Measurements from ENCODE around the gene FAM240B.

Gene FAM240B

GRCh38 chr9:38656896-38657295, 63.0 kb downstream of the FAM240B start:
- no peak overlapping the region for H3K4me3 ChIP-seq (IDR thresholded peaks at IDR 0.05; ENCODE audit: insufficient read depth, low read depth, low read length)
- no peak for TF ChIP-seq CTCF (conservative IDR thresholded peaks at IDR 0.05; ENCODE audit: low read depth, low read length)
- H2AFZ ChIP-seq (ENCODE audit: low read depth), result no peak overlapping the region
- no peaks in the 10 kb centered on the region for H4K20me1 ChIP-seq (ENCODE audit: insufficient read depth)
- H3K27me3 ChIP-seq (ENCODE audit: insufficient read depth, low read depth), result no peaks in the 10 kb centered on the region
- no peak overlapping the region for H3K27ac ChIP-seq
- H3K4me2 ChIP-seq, result no peak overlapping the region
- no peaks in the 10 kb centered on the region for H3K4me1 ChIP-seq (ENCODE audit: low read depth, poor library complexity, severe bottlenecking)
- H3K79me2 ChIP-seq (ENCODE audit: insufficient read depth, low read depth), result no peaks in the 10 kb centered on the region
- H3K9ac ChIP-seq, result no peak overlapping the region
- H3K36me3 ChIP-seq (ENCODE audit: insufficient read depth), result no peaks in the 10 kb centered on the region

GRCh38 chr9:38652486-38652885, 67.4 kb downstream of the FAM240B start:
- no peak for TF ChIP-seq CTCF (conservative IDR thresholded peaks at IDR 0.05; ENCODE audit: low read depth, low read length)
- Histone ChIP-seq H3K4me3 (IDR thresholded peaks at IDR 0.05; ENCODE audit: insufficient read depth, low read depth, low read length) (no peak overlapping the region), H3K36me3 (ENCODE audit: insufficient read depth) (no peaks in the 10 kb centered on the region), H3K4me2 (no peak overlapping the region), H3K27ac (no peak overlapping the region), H2AFZ (ENCODE audit: low read depth) (no peak overlapping the region), H3K79me2 (ENCODE audit: insufficient read depth, low read depth) (no peaks in the 10 kb centered on the region), H3K4me1 (ENCODE audit: low read depth, poor library complexity, severe bottlenecking) (no peaks in the 10 kb centered on the region), H4K20me1 (ENCODE audit: insufficient read depth) (no peaks in the 10 kb centered on the region), H3K27me3 (ENCODE audit: insufficient read depth, low read depth) (no peaks in the 10 kb centered on the region), H3K9ac (no peak overlapping the region)

GRCh38 chr9:38652044-38652443, 67.9 kb downstream of the FAM240B start:
- H3K27ac ChIP-seq, result no peak overlapping the region
- no peak overlapping the region for H3K4me3 ChIP-seq (IDR thresholded peaks at IDR 0.05; ENCODE audit: insufficient read depth, low read depth, low read length)
- H4K20me1 ChIP-seq (ENCODE audit: insufficient read depth), result no peaks in the 10 kb centered on the region
- no peak overlapping the region for H3K9ac ChIP-seq
- no peak for TF ChIP-seq CTCF (conservative IDR thresholded peaks at IDR 0.05; ENCODE audit: low read depth, low read length)
- H3K27me3 ChIP-seq (ENCODE audit: insufficient read depth, low read depth), result no peaks in the 10 kb centered on the region
- H2AFZ ChIP-seq (ENCODE audit: low read depth), result no peak overlapping the region
- no peaks in the 10 kb centered on the region for H3K36me3 ChIP-seq (ENCODE audit: insufficient read depth)
- H3K4me1 ChIP-seq (ENCODE audit: low read depth, poor library complexity, severe bottlenecking), result no peaks in the 10 kb centered on the region
- H3K4me2 ChIP-seq, result no peak overlapping the region
- H3K79me2 ChIP-seq (ENCODE audit: insufficient read depth, low read depth), result no peaks in the 10 kb centered on the region

GRCh38 chr9:38651400-38652042, 68.4 kb downstream of the FAM240B start:
- Histone ChIP-seq H3K4me1 (ENCODE audit: low read depth, poor library complexity, severe bottlenecking) (no peaks in the 10 kb centered on the region), H3K4me3 (IDR thresholded peaks at IDR 0.05; ENCODE audit: insufficient read depth, low read depth, low read length) (no peak overlapping the region), H2AFZ (ENCODE audit: low read depth) (no peak overlapping the region), H3K27me3 (ENCODE audit: insufficient read depth, low read depth) (no peaks in the 10 kb centered on the region), H3K4me2 (no peak overlapping the region), H3K79me2 (ENCODE audit: insufficient read depth, low read depth) (no peaks in the 10 kb centered on the region), H3K36me3 (ENCODE audit: insufficient read depth) (no peaks in the 10 kb centered on the region), H3K9ac (no peak overlapping the region), H3K27ac (no peak overlapping the region), H4K20me1 (ENCODE audit: insufficient read depth) (no peaks in the 10 kb centered on the region)
- no peak for TF ChIP-seq CTCF (conservative IDR thresholded peaks at IDR 0.05; ENCODE audit: low read depth, low read length)
